HG02885 (cell line): ENCODE results near the gene CACNB4.
"Not testable (repeated sequence)": the region's sequence is repeated elsewhere in the genome, so short reads cannot be mapped to it uniquely, and the experiment has no call there.

Experiments used
- ATAC-seq: cut with Tn5 transposase; IDR thresholded peaks from one replicate; pipeline ENCODE4 v1.9.1; 2021; ENCODE audit warnings: mild to moderate bottlenecking; ENCODE audit not compliant: unreplicated experiment, poor library complexity

Gene CACNB4

DNA sequence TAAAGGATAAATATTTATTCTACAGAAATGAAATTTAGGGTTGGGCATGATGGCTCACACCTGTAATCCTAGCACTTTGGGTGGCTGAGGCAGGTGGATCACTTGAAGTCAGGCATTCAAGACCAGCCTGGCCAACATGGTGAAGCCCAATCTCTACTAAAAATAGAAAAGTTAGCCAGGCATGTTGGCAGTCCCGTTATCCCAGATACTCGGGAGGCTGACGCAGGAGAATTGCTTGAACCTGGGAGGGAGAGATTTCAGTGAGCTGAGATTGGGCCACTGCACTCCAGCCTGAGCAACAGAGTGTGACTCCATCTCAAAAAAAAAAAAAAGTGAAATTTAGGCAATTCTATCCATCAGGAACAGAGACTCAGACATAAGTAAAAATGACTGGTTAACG is 8.1 kb downstream of the CACNB4 start:
- ATAC-seq: not testable (repeated sequence)

DNA sequence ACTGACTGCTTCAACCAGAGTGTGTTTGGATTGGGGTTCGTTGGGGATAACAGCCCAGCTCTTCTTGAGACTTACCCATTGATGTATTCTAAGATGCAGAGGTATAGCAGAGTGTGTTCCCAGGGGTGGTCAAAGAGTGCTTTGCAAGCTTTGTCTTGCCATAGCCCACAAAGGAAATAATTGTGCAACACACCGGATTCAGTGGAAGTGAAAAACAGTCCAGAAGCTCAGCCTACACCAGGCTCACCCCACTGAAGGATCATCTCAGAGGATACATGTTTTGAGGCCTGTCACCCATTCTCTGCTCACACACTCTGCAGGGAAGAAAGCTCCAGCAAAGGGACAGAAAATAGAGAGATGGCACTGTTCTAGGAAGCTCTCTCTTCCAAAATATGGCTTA is 9.6 kb downstream of the CACNB4 start:
- no peak for ATAC-seq

DNA sequence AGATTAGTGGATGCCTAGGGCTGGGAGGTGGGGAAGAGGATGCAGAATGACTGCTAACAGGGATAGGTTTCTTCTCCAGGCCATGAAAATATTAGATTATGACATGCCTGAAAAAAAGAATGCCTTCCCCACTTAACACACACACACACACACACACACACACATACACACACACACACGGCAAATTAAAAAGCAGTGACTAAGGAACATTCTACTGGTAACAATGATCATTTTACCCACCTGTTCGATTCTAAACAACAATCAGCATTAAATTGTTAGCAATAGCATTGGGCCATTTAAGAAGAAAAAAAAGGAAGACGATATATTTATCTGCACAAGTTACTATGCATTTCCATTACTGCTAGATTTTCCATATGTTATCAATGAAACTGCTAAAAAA is 10.8 kb downstream of the CACNB4 start:
- ATAC-seq: no peak

DNA sequence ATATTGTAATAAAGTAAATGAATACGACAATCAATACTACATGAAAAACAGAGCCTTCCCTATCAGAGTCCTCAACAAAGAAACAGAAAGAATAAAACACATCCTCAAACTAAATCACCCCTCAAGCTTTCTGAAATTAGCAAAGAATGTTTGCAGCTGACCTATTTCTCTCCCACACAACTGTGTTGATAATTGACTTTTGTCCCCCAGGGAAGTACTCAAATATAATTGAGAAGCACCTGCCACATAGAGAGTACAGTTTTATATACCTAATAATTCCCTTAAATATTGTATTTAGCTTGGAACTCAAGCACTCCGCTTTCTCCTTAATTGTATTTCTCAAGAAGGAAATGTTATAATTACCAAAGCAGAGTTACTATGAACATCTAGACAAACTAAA is 12.6 kb downstream of the CACNB4 start:
- no peak for ATAC-seq

DNA sequence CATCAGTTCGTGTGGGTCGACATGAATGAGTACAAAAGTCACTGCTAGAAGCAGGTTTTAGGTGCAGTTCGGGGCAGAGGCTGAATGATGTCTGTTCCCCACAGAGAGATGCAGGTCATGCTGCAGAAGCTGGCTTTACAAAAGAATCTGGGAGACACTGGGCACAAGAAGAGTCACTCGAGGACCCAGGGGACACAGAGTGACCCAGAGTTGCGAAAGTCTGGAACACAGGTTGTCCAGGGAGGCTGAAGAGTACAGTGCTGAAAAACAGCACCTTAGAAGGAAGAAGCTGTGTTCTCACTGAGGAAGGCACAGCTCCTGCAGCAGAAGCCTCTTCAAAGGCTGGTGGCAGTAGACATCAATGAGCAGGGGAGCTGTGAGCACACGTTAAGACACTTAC is 14.8 kb downstream of the CACNB4 start:
- no peak for ATAC-seq

DNA sequence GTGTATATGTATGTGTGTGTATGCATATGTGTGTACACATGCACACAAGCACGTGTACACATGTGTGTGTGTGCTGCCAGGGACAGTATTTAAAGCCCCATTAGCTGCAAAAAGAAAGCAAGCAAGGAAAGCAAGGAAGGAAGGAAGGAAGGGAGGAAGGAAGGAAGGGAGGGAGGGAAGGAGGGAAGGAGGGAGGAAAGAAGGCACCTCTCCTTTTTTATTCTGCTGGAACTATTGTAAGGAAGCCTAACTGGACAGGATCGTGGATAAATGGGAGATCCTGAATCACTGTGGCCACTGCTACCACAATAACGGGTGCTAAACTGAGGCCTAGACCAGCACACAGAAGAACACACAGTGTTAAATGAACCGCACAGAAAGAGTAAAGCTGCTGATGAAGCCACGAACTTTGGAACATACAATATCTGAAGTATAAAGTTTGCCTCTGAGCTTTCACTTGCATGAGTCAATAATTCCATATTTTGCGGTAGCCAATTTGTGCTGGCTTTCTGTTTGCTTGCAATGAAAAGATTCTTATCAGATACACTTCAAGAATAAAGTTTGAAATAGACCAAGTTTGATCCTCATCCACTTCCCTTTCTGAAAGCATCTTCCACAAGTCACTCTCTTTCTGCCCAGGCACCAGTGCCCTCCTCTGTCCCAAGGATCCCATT is 15.5 kb downstream of the CACNB4 start:
- ATAC-seq: no peak

DNA sequence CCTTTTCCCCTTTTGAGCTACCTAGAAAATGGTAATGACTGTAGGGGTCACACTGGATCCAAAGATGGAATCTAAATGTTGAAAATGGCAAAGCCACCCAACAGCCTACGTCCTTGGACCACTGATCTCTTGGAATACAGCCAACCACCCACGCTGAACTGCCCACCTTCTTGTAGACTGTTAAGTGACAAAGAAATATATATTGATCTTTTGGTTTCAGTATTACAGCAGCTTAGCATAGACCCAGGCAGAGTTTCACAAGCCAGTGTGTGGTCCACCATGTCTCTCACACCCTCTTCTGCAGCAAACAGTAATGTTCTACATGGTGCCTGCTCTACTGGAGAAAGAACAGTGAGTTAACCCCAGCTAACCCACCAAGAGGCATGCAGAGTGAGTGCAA is 20.2 kb downstream of the CACNB4 start:
- peak; percentile 94 for ATAC-seq

DNA sequence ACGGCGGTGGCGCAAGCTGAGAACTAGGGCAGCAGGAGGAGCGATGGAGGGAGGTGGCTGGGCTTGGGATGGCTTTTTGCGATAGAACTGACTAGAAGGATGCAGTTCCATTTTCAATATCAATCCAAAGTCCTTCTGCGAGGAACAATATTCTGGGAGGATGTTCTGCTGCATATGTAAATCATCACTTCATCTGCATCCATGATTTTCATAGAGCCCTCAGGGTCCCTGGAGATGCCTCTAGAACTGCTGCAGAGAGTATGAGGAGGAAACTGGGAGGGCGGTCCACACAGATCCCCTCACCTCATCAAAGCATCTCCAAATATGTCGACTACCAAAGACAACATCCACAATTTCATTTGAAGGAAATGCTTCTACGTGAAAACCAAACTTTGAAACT is 20.8 kb downstream of the CACNB4 start:
- no peak for ATAC-seq

DNA sequence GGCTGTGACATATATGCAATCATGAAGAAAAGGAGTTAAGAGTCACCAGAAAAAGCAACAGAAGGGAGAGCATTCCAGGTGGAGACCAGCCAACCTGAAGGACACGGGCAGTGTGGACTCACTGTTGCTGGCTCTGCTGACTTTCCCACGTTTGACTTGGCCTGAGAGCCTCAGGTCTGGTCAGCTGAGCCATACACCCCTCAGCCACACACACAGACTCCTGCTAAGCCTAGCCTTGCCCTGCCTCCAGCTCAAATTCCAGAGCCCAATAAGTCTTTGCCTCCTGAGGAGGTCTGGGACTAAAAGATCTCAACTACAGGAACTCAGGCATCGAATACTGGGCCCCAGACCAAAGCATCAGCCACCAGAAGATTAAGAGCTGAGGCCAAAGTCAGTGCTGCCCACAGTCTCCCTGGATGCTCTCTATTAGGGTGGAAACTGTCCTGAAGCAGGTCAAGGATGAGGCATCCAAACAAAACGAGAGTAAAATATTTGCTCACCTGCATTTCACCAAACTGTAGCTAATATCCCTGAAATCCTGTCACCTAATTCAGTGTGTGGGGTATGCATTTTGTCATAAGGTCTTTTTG is 23.3 kb downstream of the CACNB4 start:
- ATAC-seq: no peak

DNA sequence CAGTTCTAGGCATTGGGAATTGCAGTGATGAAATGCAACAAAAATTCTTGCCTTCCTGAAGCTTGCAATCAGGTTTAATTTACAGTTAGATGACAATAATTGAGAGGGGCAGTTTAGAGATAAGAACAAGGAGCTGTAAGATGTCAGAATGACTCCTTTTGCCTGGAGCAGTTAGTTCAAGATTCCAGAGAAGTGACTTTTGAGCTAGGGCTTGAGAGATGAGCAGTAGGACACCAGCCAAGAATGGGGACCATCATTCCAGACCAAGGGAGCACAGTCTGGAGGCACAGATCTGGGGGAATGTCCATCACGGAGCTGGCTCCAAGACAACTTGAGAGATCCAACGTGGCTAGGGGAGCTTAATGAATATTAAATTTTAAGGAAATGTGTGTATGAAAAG is 26.8 kb downstream of the CACNB4 start:
- no peak for ATAC-seq

DNA sequence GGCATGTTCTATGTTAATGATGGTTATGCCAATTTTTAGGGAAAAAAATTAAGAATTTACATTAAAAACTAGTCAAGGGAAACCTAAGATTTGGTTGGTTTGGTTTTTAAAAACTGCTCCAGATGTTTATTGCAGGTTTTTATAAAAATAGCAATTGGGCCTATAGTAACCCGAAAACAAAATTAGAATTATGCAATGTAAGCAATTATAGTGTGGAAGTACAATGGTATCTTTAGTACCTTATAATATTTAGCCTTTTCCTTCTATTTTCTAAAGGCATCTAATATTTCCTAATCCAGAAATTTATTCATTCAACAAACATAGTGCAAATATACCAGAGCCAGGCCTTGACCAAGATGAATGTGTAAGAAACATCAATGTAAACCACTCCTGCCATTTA is 27.3 kb downstream of the CACNB4 start:
- no peak for ATAC-seq

DNA sequence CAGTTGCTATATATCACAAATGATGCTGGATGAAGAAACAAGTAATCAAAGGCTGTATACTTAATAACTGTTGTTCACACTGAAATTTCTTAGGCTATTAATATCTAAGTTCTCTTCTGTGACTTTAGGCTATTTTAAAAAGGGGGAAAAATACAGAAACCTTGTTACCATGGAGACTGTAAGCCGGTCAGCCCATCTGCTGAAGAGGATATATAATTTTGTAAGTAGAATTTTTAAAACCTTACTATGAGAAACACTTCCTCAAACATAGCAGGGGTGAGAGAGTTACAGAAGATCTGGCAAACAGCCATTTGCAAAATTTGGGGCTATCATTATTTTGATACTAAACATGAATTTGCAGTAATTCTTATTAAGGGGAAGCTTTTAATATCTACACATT is 27.8 kb downstream of the CACNB4 start:
- peak; percentile 81 for ATAC-seq

DNA sequence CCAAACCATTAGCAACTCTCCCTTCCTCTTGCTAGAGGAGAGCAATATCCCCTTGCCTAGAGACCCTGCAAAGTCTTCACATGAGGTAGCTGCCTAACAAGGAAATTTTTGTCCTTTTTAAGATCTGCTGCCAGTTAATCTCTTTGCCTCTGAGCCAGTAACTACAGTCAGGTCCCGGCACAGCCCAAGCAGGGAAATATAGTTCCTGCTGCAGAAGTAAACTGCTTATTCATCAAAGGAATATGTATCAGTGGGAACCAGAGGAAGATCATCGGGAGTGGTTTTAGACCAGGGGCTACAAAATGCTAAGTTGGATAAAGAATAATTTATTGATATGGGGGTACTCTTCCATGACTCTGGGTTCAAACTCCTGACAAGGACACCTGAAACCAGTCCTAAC is 30.6 kb downstream of the CACNB4 start:
- no peak for ATAC-seq

DNA sequence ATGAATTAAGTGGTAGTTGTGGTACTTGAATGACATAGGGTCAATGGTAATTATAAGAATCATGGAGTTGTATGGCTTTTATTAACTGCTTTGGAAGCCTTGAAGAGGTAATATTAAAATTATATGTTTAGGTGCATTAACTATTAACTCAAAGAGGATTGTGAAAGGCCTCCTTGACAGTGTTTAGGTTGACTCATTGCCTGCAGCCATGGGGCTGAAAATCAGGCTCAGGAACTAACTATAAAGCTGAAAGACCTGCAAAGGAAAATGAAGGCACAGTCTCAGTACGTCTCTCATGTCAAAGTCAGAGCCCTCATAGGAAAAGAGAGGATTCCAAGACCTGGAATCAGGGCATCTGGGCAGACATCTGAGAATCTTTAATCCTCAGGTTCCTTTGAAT is 31.0 kb downstream of the CACNB4 start:
- no peak for ATAC-seq

DNA sequence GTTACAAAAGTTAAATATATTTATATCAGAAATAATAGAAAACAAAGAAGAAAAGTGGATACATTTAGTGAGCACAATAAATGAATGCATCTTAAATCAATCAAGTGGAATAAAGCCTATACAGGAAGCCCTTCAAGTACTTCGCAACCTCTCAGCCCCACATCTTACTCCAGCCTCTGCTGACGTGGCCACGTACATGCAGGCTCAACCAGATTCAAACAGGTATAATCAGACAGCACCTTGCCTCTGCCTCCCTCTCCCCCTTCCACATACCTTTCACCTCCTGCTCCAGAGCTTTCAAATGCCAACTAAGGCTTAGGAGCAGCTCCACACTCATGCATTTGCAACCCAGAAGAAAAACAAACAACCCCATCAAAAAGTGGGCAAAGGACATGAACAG is 32.9 kb downstream of the CACNB4 start:
- no peak for ATAC-seq

DNA sequence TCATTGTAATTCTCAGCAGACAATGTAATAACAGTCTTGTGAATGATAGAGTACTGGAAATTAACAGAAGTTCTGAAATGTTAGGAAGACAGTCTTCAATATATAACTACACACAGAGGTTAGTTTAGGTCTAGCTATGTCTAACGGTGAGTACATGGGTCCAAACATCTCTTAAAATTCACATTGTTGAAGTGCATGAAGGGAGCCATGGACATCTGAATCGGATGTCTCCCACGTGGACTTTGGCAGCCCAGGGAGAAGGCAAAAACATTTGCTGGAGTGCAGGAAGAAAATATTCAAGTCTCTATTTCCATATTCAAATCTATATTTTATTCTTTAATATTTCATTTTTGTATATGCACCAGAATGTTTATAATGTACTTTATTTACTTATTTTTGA is 34.8 kb downstream of the CACNB4 start:
- ATAC-seq: no peak

DNA sequence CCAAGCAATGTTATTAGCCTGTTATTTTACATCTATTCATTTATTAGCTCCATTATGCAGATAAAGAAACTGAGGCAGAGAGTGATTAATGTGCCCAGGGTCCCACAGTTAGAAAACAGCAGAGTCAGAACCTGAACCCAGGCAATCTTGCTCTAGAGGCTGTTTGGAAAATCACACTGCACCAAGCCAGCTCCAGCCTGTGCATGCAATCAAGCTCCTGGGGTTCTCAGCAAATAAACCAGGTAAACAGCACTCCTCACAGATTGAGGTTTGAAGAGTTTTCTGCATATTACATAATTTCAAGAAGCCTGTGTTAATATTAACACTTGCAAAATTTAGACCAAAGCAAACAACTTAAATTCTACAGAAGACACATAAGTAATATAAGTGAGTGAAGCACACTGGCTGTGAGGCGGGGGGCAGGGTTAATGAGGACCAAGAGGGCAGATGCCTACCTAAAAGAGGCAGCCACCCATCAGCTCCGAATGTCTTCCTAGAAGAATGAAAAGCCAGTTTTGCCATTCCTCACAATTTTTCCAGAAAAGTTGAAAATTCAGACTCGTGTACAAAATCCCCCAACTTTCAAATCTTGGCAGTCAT is 35.4 kb downstream of the CACNB4 start:
- ATAC-seq: no peak

DNA sequence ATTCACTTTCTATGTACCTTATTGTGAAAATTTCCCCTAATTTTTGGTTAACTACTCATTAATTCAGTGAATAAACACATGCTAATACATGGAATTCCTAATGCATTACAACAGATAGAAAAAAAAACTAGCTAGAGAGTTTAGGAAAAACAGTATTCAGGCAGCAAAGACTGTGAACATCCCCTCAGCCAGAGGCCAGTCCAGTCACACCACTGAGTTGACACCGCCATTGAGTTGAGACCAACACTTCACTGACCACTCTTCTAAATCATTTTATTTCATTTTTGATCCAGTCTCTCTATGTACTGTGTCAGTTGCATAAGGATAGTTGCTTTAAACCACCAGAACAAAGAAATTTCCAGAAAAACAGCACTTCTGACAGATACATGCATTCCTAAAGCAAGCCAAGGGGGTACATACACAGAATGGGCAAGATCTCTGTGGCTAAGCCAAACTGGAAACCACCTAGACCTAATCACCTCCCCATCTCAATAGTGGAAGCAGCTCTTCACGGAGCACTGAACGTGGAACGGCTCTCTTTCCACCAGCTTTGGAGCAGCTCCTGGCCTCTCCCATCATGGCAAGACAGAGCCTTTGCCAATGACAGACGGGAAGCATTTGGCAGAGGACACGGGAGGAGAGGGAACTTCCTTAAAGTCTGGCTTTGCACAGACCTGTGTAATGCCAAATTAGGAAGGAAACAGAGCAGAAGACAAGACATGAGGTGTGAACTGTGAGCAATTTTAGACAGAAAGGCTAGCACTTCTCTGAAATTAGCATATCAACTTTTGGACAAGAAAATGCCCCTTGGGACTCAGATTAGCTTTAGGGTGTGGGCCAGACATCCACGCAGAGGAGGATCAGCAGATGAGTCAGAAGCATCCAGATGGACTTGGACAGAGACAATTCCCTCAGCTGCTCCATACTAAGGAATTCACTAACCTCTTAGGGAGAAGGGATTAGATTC is 36.4 kb downstream of the CACNB4 start:
- ATAC-seq: peak; percentile 68

DNA sequence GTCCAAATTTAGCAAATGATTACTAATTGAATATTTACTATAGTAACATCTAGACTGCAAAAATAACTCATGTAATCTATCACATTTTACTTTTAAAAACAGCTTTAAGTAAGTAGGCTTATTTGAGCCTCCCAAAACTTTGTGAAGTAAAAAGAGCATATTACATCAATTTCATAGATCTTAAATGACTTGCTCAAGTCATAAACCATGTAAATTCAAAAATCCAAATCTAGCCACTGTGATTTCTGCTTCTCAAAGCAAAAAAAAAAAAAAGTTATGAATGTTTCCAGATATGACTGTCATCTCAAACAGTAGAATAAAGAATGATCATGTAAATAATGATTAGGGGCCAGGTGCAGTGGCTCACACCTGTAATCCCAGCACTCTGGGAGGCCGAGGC is 37.5 kb downstream of the CACNB4 start:
- no peak for ATAC-seq

DNA sequence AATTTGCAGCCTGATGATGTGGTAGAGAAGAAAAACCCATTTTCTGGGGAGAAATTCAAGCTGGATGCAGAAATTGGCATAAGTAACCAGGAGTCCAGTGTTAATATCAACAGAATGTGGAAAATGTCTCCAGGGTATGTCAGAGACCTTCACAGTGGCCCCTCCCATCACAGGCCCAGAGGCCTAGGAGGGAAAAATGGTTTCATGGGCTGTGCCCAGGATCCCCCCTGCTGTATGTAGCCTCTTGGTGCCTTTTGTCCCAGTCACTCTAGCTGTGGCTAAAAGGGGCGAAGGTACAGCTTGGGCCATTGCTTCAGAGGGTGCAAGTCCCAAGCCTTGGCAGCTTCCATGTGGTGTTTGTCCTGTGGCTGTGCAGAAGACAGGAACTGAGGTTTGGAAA is 40.2 kb downstream of the CACNB4 start:
- no peak for ATAC-seq

DNA sequence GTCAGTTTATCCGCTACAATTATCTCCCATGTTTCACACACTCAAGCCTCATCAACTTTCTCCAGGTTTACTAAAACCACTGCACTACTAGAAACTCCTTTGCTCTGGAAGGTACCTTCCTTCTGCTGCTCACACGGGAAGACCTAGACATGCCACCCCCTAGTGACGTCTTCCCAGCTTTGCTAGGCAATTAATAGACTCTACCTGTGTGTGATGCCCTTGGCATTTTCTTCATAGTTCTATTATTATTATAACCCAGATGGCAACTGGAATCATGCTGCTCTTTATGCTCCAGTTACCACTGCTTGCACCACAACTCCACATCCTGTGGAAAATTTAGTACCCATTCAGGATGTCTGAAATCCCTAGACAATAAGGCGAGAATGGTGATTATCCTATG is 42.4 kb downstream of the CACNB4 start:
- no peak for ATAC-seq
